K562 (cell line): ENCODE data around the gene RAB14. TPM values are rescaled to one million over a fixed set of nuclear protein-coding genes. Genes with fewer than 3 reads are reported as not detected.

Experiments
- EHMT2 ChIP-seq: fragments of 450-650 bp; IDR thresholded peaks from 2 replicates; pipeline ENCODE4 v1.6.1; 2018; ENCODE audit warnings: antibody characterized with exemption
- ILK ChIP-seq: fragments of 450-650 bp; IDR thresholded peaks from 2 replicates; pipeline ENCODE4 v1.6.1; 2016; ENCODE audit warnings: missing genetic modification characterization, low read depth, mild to moderate bottlenecking, missing compliant biosample characterization, moderate library complexity, borderline replicate concordance
- polyA plus RNA-seq, 8 experiments: library from polyadenylated mRNA; depleted of rRNA in 4 of 8; stranded (reverse) in 5 of 8; unstranded in 3 of 8; fragments of >200 nt; fragmentation: Nextera tagmentation in 2 of 8; fragmentation: Illumina TruSeq in 1 of 8; extraction: Ambion mirVana in 2 of 8; extraction: Trizol in 1 of 8; gene quantifications; 2 replicates each; pipeline versions ENCODE4 v1.2.1 to v1.2.3, GENCODE V29; 2011 to 2014; ENCODE audit warnings: inconsistent platforms in 1 of 8, missing spikeins in 1 of 8
- total RNA-seq, 7 experiments: library from RNA; depleted of rRNA in 6 of 7; stranded (reverse); fragments of >200 nt in 6 of 7; fragmentation: Illumina TruSeq in 2 of 7; extraction: Trizol in 2 of 7; gene quantifications; 2 replicates each; pipeline versions ENCODE4 v1.2.1 to v1.2.3, GENCODE V29; 2011 to 2021; ENCODE audit warnings: low replicate concordance in 1 of 7
- TF ChIP-seq, protein P1 (sequence below): fragments of 450-650 bp; IDR thresholded peaks from 2 replicates; pipeline ENCODE4 v1.6.1; 2017; ENCODE audit warnings: antibody characterized with exemption, mild to moderate bottlenecking
- TF ChIP-seq, protein P2 (sequence below): fragments of 250-450 bp; sonication (Bioruptor Pico); IDR thresholded peaks from 2 replicates; pipeline ENCODE4 v1.8.0; 2022; ENCODE audit warnings: moderate library complexity, mild to moderate bottlenecking, inconsistent platforms
- TF ChIP-seq, protein P3 (sequence below): IDR thresholded peaks from 2 replicates; pipeline ENCODE4 v1.6.1; 2012; ENCODE audit warnings: low read depth, low read length, improper control_type of control experiment, borderline replicate concordance
- TF ChIP-seq, protein P4 (sequence below), 2 experiments: IDR thresholded peaks; 2 replicates each; pipeline ENCODE4 v1.6.1; 2011; ENCODE audit warnings: borderline replicate concordance in 1 of 2, control low read depth in 1 of 2, low read depth in 1 of 2, low read length in 1 of 2, mild to moderate bottlenecking in 1 of 2, mixed read lengths in 1 of 2, moderate library complexity in 1 of 2; ENCODE audit not compliant: insufficient read depth in 1 of 2, insufficient read length in 1 of 2, poor library complexity in 1 of 2, severe bottlenecking in 1 of 2; ENCODE audit errors: extremely low read depth in 1 of 2

RAB14 gene
- total and polyA plus RNA-seq, 9 of the 15 experiments (the other 6 are each of a cell fraction or from before 2014, with no cell fraction given): 10.3 to 41.8 (median 20.9) TPM

DNA sequence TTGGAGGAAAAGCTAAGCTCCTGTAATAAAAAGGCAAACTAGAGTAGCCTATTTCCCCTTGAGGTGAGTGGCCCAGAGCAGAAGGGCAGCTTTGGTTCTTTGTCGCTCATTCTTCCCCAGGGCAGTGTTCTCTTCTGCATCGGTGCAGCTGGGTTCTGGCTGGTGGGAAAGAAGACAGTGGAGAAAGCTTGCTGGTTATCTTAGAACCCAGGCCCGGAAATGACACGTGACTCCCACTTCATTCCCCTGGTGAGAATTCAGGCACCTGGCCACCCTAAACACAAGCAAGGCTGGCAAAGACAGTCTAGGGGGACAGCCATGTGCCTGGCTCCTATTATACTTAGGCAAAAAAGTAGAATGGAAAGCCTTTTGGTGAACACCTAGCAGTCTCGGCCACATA is 33.8 kb upstream of the RAB14 start (continued):
- TF ChIP-seq, protein P1, sequence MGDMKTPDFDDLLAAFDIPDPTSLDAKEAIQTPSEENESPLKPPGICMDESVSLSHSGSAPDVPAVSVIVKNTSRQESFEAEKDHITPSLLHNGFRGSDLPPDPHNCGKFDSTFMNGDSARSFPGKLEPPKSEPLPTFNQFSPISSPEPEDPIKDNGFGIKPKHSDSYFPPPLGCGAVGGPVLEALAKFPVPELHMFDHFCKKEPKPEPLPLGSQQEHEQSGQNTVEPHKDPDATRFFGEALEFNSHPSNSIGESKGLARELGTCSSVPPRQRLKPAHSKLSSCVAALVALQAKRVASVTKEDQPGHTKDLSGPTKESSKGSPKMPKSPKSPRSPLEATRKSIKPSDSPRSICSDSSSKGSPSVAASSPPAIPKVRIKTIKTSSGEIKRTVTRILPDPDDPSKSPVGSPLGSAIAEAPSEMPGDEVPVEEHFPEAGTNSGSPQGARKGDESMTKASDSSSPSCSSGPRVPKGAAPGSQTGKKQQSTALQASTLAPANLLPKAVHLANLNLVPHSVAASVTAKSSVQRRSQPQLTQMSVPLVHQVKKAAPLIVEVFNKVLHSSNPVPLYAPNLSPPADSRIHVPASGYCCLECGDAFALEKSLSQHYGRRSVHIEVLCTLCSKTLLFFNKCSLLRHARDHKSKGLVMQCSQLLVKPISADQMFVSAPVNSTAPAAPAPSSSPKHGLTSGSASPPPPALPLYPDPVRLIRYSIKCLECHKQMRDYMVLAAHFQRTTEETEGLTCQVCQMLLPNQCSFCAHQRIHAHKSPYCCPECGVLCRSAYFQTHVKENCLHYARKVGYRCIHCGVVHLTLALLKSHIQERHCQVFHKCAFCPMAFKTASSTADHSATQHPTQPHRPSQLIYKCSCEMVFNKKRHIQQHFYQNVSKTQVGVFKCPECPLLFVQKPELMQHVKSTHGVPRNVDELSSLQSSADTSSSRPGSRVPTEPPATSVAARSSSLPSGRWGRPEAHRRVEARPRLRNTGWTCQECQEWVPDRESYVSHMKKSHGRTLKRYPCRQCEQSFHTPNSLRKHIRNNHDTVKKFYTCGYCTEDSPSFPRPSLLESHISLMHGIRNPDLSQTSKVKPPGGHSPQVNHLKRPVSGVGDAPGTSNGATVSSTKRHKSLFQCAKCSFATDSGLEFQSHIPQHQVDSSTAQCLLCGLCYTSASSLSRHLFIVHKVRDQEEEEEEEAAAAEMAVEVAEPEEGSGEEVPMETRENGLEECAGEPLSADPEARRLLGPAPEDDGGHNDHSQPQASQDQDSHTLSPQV: peak; percentile 39; the same call in 1 of the 2 replicates
- TF ChIP-seq EHMT2 (no peak), ILK (tag) (no peak)
- TF ChIP-seq, protein P2, sequence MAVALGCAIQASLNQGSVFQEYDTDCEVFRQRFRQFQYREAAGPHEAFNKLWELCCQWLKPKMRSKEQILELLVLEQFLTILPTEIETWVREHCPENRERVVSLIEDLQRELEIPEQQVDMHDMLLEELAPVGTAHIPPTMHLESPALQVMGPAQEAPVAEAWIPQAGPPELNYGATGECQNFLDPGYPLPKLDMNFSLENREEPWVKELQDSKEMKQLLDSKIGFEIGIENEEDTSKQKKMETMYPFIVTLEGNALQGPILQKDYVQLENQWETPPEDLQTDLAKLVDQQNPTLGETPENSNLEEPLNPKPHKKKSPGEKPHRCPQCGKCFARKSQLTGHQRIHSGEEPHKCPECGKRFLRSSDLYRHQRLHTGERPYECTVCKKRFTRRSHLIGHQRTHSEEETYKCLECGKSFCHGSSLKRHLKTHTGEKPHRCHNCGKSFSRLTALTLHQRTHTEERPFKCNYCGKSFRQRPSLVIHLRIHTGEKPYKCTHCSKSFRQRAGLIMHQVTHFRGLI: no peak
- TF ChIP-seq, protein P3, sequence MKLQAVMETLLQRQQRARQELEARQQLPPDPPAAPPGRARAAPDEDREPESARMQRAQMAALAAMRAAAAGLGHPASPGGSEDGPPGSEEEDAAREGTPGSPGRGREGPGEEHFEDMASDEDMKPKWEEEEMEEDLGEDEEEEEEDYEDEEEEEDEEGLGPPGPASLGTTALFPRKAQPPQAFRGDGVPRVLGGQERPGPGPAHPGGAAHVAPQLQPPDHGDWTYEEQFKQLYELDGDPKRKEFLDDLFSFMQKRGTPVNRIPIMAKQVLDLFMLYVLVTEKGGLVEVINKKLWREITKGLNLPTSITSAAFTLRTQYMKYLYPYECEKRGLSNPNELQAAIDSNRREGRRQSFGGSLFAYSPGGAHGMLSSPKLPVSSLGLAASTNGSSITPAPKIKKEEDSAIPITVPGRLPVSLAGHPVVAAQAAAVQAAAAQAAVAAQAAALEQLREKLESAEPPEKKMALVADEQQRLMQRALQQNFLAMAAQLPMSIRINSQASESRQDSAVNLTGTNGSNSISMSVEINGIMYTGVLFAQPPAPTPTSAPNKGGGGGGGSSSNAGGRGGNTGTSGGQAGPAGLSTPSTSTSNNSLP: no peak
- TF ChIP-seq, protein P4, sequence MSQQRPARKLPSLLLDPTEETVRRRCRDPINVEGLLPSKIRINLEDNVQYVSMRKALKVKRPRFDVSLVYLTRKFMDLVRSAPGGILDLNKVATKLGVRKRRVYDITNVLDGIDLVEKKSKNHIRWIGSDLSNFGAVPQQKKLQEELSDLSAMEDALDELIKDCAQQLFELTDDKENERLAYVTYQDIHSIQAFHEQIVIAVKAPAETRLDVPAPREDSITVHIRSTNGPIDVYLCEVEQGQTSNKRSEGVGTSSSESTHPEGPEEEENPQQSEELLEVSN (IDR thresholded peaks at IDR 0.05; ENCODE audit: borderline replicate concordance in 1 of 2, extremely low read depth in 1 of 2, insufficient read depth in 1 of 2, insufficient read length in 1 of 2, low read depth in 1 of 2, low read length in 1 of 2, poor library complexity in 1 of 2, severe bottlenecking in 1 of 2): peak in 1 of 2 experiments; percentile 21
